ENCODE measurements around the gene COG7.
"Not testable (repeated sequence)": the region's sequence is repeated elsewhere in the genome, so short reads cannot be mapped to it uniquely, and the experiment has no call there.

Gene COG7

GRCh38 chr16:23402100-23402499, 50.9 kb downstream of the COG7 start:
- Histone ChIP-seq H2AFZ (ENCODE audit: low read depth, low read length) (no peak overlapping the region), H3K4me3 (ENCODE audit: low read length) (no peak overlapping the region), H3K4me2 (ENCODE audit: low read length) (no peak overlapping the region), H3K36me3 (replicated peaks; ENCODE audit: low read depth, low read length) (peaks cover 15% of the 10 kb centered on the region), H3K79me2 (ENCODE audit: low read length) (no peaks in the 10 kb centered on the region), H3K27ac (ENCODE audit: low read length) (no peak overlapping the region), H3K4me1 (ENCODE audit: low read length) (no peaks in the 10 kb centered on the region), H3K9me3 (ENCODE audit: insufficient read depth, low read length) (no peaks in the 10 kb centered on the region), H4K20me1 (ENCODE audit: insufficient read depth, low read length) (no peaks in the 10 kb centered on the region), H3K27me3 (ENCODE audit: low read depth, low read length) (no peaks in the 10 kb centered on the region), H3K9ac (ENCODE audit: low read length) (no peak overlapping the region)
- TF ChIP-seq CTCF (IDR thresholded peaks at IDR 0.05; ENCODE audit: low read depth, low read length): no peak
- TF ChIP-seq EZH2phosphoT487 (IDR thresholded peaks at IDR 0.05; ENCODE audit: low read depth): no peak

- Histone ChIP-seq H3K4me2 (ENCODE audit: low read length) (no peak overlapping the region), H3K4me3 (ENCODE audit: low read length) (no peak overlapping the region), H3K79me2 (ENCODE audit: low read length) (no peaks in the 10 kb centered on the region), H3K27ac (ENCODE audit: low read length) (no peak overlapping the region), H3K36me3 (replicated peaks; ENCODE audit: low read depth, low read length) (peaks cover 15% of the 10 kb centered on the region), H3K9ac (ENCODE audit: low read length) (no peak overlapping the region), H3K27me3 (ENCODE audit: low read depth, low read length) (no peaks in the 10 kb centered on the region), H4K20me1 (ENCODE audit: insufficient read depth, low read length) (no peaks in the 10 kb centered on the region), H3K9me3 (ENCODE audit: insufficient read depth, low read length) (no peaks in the 10 kb centered on the region), H2AFZ (ENCODE audit: low read depth, low read length) (no peak overlapping the region), H3K4me1 (ENCODE audit: low read length) (no peaks in the 10 kb centered on the region)
- no peak for TF ChIP-seq CTCF (IDR thresholded peaks at IDR 0.05; ENCODE audit: low read depth, low read length)
- TF ChIP-seq EZH2phosphoT487 (IDR thresholded peaks at IDR 0.05; ENCODE audit: low read depth): no peak
Measured at GRCh38 chr16:23401139-23401538, 51.9 kb downstream of the COG7 start.

GRCh38 chr16:23400447-23400846, 52.5 kb downstream of the COG7 start:
- H3K9me3 ChIP-seq (ENCODE audit: insufficient read depth, low read length); H3K79me2 ChIP-seq (ENCODE audit: low read length); H3K9ac ChIP-seq (ENCODE audit: low read length); H2AFZ ChIP-seq (ENCODE audit: low read depth, low read length); H3K27me3 ChIP-seq (ENCODE audit: low read depth, low read length); H3K27ac ChIP-seq (ENCODE audit: low read length); H3K4me1 ChIP-seq (ENCODE audit: low read length); H3K4me3 ChIP-seq (ENCODE audit: low read length); H4K20me1 ChIP-seq (ENCODE audit: insufficient read depth, low read length); H3K4me2 ChIP-seq (ENCODE audit: low read length): not testable (repeated sequence)
- H3K36me3 ChIP-seq (replicated peaks; ENCODE audit: low read depth, low read length): peaks cover 16% of the 10 kb centered on the region

GRCh38 chr16:23398987-23399805, 53.8 kb downstream of the COG7 start:
- Histone ChIP-seq H3K79me2 (ENCODE audit: low read length) (no peaks in the 10 kb centered on the region), H3K36me3 (replicated peaks; ENCODE audit: low read depth, low read length) (peaks cover 14% of the 10 kb centered on the region), H2AFZ (ENCODE audit: low read depth, low read length) (no peak overlapping the region), H3K4me2 (ENCODE audit: low read length) (no peak overlapping the region), H3K27me3 (ENCODE audit: low read depth, low read length) (no peaks in the 10 kb centered on the region), H3K9ac (ENCODE audit: low read length) (no peak overlapping the region), H4K20me1 (ENCODE audit: insufficient read depth, low read length) (no peaks in the 10 kb centered on the region), H3K4me1 (ENCODE audit: low read length) (no peaks in the 10 kb centered on the region), H3K27ac (ENCODE audit: low read length) (no peak overlapping the region), H3K9me3 (ENCODE audit: insufficient read depth, low read length) (no peaks in the 10 kb centered on the region), H3K4me3 (ENCODE audit: low read length) (no peak overlapping the region)
- no peak for TF ChIP-seq EZH2phosphoT487 (IDR thresholded peaks at IDR 0.05; ENCODE audit: low read depth)

- no peaks in the 10 kb centered on the region for H3K27me3 ChIP-seq (ENCODE audit: low read depth, low read length)
- no peaks in the 10 kb centered on the region for H4K20me1 ChIP-seq (ENCODE audit: insufficient read depth, low read length)
- H3K27ac ChIP-seq (ENCODE audit: low read length): no peak overlapping the region
- H2AFZ ChIP-seq (ENCODE audit: low read depth, low read length): no peak overlapping the region
- peaks cover 6% of the 10 kb centered on the region for H3K36me3 ChIP-seq (replicated peaks; ENCODE audit: low read depth, low read length)
- H3K4me2 ChIP-seq (ENCODE audit: low read length): no peak overlapping the region
- H3K4me3 ChIP-seq (ENCODE audit: low read length): no peak overlapping the region
- TF ChIP-seq EZH2phosphoT487 (IDR thresholded peaks at IDR 0.05; ENCODE audit: low read depth) (no peak), CTCF (IDR thresholded peaks at IDR 0.05; ENCODE audit: low read depth, low read length) (no peak)
- H3K4me1 ChIP-seq (ENCODE audit: low read length): no peaks in the 10 kb centered on the region
- no peaks in the 10 kb centered on the region for H3K9me3 ChIP-seq (ENCODE audit: insufficient read depth, low read length)
- no peak overlapping the region for H3K9ac ChIP-seq (ENCODE audit: low read length)
- no peaks in the 10 kb centered on the region for H3K79me2 ChIP-seq (ENCODE audit: low read length)
Measured at GRCh38 chr16:23397464-23397863, 55.5 kb downstream of the COG7 start.
